ENCODE data around the gene RBM19. TPM values are rescaled to one million over a fixed set of nuclear protein-coding genes. Genes with fewer than 3 reads are reported as not detected.

The RBM19 gene
- polyA plus RNA-seq, 1 experiment = 15.5 TPM

- DNase-seq (ENCODE audit: low read depth) = no peak
- CTCF ChIA-PET = no interaction called here
- POLR2A ChIA-PET = no interaction called here
- TF ChIP-seq CTCF (IDR thresholded peaks at IDR 0.05; ENCODE audit: insufficient read depth, low read depth, low read length) = no peak
- no peaks in the 10 kb centered on the region for H3K27me3 ChIP-seq (ENCODE audit: control insufficient read depth, insufficient read depth, low read length)
- H3K36me3 ChIP-seq (ENCODE audit: control insufficient read depth, insufficient read depth, low read length) = no peaks in the 10 kb centered on the region
- H3K4me3 ChIP-seq (ENCODE audit: low read depth, low read length) = no peak overlapping the region
Measured at GRCh38 chr12:113794774-113795173, 171.4 kb downstream of the RBM19 start.

- POLR2A ChIA-PET = no interaction called here
- no peak for DNase-seq (ENCODE audit: low read depth)
Measured at GRCh38 chr12:113793250-113793649, 172.9 kb downstream of the RBM19 start.

GRCh38 chr12:113792450-113792849 lies 173.7 kb downstream of the RBM19 start:
- Histone ChIP-seq H3K4me3 (ENCODE audit: low read depth, low read length) (no peak overlapping the region), H3K36me3 (ENCODE audit: control insufficient read depth, insufficient read depth, low read length) (no peaks in the 10 kb centered on the region), H3K27me3 (ENCODE audit: control insufficient read depth, insufficient read depth, low read length) (no peaks in the 10 kb centered on the region)
- TF ChIP-seq CTCF (IDR thresholded peaks at IDR 0.05; ENCODE audit: insufficient read depth, low read depth, low read length) = no peak
- ChIA-PET POLR2A (no interaction called here), CTCF (no interaction called here)
- DNase-seq (ENCODE audit: low read depth) = no peak

More at GRCh38 chr12:113793250-113793649, 172.9 kb downstream of the RBM19 start:
- H3K36me3 ChIP-seq (ENCODE audit: control insufficient read depth, insufficient read depth, low read length) = no peaks in the 10 kb centered on the region
- CTCF ChIA-PET = no interaction called here
- H3K4me3 ChIP-seq (ENCODE audit: low read depth, low read length) = no peak overlapping the region
- no peak for TF ChIP-seq CTCF (IDR thresholded peaks at IDR 0.05; ENCODE audit: insufficient read depth, low read depth, low read length)
- H3K27me3 ChIP-seq (ENCODE audit: control insufficient read depth, insufficient read depth, low read length) = no peaks in the 10 kb centered on the region

- H3K4me3 ChIP-seq (ENCODE audit: low read depth, low read length) = no peak overlapping the region
- 0 out of 2 replicates have a peak, but pooled peaks cover 2% of the 10 kb centered on the region for H3K27me3 ChIP-seq (ENCODE audit: control insufficient read depth, insufficient read depth, low read length)
- TF ChIP-seq CTCF (IDR thresholded peaks at IDR 0.05; ENCODE audit: insufficient read depth, low read depth, low read length) = no peak
- ChIA-PET CTCF (interaction anchor here (0.9 kb wide), 1 partner anchor 40 kb away, joined by 3 read pairs; no protein-coding TSS in a partner anchor), POLR2A (no interaction called here)
- no peak for DNase-seq (ENCODE audit: low read depth)
- no peaks in the 10 kb centered on the region for H3K36me3 ChIP-seq (ENCODE audit: control insufficient read depth, insufficient read depth, low read length)
Measured at GRCh38 chr12:113788020-113788856, 177.9 kb downstream of the RBM19 start.

GRCh38 chr12:113786107-113786506 lies 180.0 kb downstream of the RBM19 start:
- POLR2A ChIA-PET = no interaction called here
- no peak for DNase-seq (ENCODE audit: low read depth)
- Histone ChIP-seq H3K4me3 (ENCODE audit: low read depth, low read length) (no peak overlapping the region), H3K27me3 (ENCODE audit: control insufficient read depth, insufficient read depth, low read length) (0 out of 2 replicates have a peak, but pooled peaks cover 2% of the 10 kb centered on the region), H3K36me3 (ENCODE audit: control insufficient read depth, insufficient read depth, low read length) (no peaks in the 10 kb centered on the region)
- CTCF ChIA-PET = interaction anchor here (0.9 kb wide), 1 partner anchor 129 kb away, joined by 3 read pairs; no protein-coding TSS in a partner anchor
- no peak for TF ChIP-seq CTCF (IDR thresholded peaks at IDR 0.05; ENCODE audit: insufficient read depth, low read depth, low read length)
